K562 (cell line): ENCODE data around the gene SYNE1.
"Not testable (repeated sequence)": the region's sequence is repeated elsewhere in the genome, so short reads cannot be mapped to it uniquely, and the experiment has no call there.

Experiments
- ATF7 ChIP-seq: fragments of 450-650 bp; IDR thresholded peaks from 2 replicates; pipeline ENCODE4 v1.7.1; 2014; ENCODE audit warnings: mild to moderate bottlenecking, moderate library complexity
- CTCF ChIP-seq, 3 experiments: IDR thresholded peaks in 2 of 3; conservative IDR thresholded peaks in 1 of 3; 2 replicates each; pipeline ENCODE4 v1.5.1; 2011 to 2012; ENCODE audit warnings: low read length in 3 of 3, mild to moderate bottlenecking in 3 of 3, control low read depth in 2 of 3, improper control_type of control experiment in 1 of 3, inconsistent platforms in 1 of 3, low read depth in 1 of 3, mixed read lengths in 1 of 3, moderate library complexity in 1 of 3; ENCODE audit not compliant: insufficient read depth in 2 of 3
- HNRNPL ChIP-seq: fragments of 200-400 bp; formaldehyde crosslinking; IDR thresholded peaks from 2 replicates; pipeline ENCODE4 v1.6.1; 2017; ENCODE audit warnings: low read depth, mild to moderate bottlenecking, low read length
- KLF16 ChIP-seq: IDR thresholded peaks from 2 replicates; pipeline ENCODE4 v1.6.1; 2016; ENCODE audit warnings: antibody characterized with exemption
- NR3C1 ChIP-seq: sonication (generic); formaldehyde crosslinking; IDR thresholded peaks from 2 replicates; pipeline ENCODE4 v1.8.1; 2022; ENCODE audit warnings: missing genetic modification reagents
- RNF2 ChIP-seq: sonication (generic); IDR thresholded peaks from 2 replicates; pipeline ENCODE4 v1.6.1; 2016
- TAF1 ChIP-seq: IDR thresholded peaks from 2 replicates; pipeline ENCODE4 v1.6.1; 2011; ENCODE audit warnings: mild to moderate bottlenecking, low read length, moderate library complexity; ENCODE audit not compliant: insufficient read depth, control insufficient read depth, severe bottlenecking; ENCODE audit errors: extremely low read depth
- TAF7 ChIP-seq: fragments of 450-650 bp; IDR thresholded peaks from 2 replicates; pipeline ENCODE4 v1.6.1; 2016; ENCODE audit warnings: missing genetic modification characterization, missing compliant biosample characterization

DNA sequence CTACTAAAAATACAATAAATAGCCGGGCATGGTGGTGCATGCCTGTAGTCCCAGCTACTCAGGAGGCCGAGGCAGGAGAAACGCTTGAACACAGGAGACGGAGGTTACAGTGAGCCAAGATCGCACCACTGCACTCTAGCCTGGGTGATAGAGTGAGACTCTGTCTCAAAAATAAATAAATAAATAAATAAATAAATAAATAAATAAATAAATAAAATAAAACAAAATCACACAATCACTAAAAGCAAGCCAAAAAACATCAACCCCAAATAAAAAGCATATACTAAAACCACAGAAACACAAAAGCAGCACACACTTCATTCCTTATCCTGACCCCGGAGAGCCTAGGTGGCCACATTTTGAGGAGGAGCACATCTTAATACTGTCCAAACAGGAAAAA, 498.8 kb downstream of the SYNE1 start:
- not testable (repeated sequence) for TF ChIP-seq TAF7 (tag); KLF16; ATF7; CTCF (IDR thresholded peaks at IDR 0.05 in 2 of 3, conservative IDR thresholded peaks at IDR 0.05 in 1 of 3; ENCODE audit: insufficient read depth in 2 of 3, low read depth in 1 of 3, low read length in 3 of 3); HNRNPL; RNF2; TAF1; NR3C1 (CRISPR knock-in tag)
